GM18861 (cell line): ENCODE results near the gene CHMP4A.

ENCODE experiments used
- ATAC-seq: cut with Tn5 transposase; IDR thresholded peaks from one replicate; pipeline ENCODE4 v1.9.1; 2021; ENCODE audit not compliant: unreplicated experiment

Gene CHMP4A

DNA sequence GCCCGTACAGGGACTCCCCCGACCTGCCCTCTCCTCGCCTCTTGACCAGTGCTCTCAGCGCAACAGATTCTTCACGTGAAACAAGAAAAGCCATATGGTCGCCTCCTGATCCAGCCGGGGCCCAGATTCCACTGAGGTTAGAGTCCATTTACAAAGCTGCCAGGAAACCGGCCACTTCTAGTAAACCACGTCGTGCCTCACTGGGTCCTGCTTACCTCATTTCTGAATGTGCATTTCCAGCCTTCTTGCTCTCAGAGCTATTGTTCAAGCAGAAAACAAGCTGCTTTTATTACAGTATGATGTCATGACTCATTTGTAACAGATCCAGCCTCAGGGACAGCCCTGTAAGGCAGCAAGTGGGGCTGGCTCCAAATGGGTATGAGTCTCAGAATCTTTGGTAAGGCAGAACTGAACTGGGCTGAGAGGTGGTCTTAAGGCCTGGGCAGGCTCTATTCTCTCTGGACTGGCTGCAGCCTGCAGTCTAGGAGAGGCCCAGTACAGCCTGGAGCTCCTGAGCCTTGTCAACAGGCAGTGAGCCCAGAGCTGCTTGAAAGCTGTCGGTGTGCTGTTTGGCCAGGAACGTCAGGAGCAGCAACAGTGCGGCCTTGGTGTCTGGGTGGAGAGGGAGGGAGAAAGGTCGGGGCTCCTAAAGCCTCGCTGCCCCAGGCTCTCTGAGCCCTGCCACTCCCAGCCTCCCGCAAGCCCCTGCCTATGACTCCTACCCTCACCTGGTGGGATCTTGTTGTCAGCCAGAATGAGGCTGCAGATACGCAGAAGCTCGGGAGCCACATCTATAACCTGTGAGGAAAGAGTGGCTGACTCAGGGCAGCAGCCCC, 33.1 kb downstream of the CHMP4A start:
- no peak for ATAC-seq

- ATAC-seq, result no peak
These were observed 33.9 kb downstream of the CHMP4A start for GRCh38 chr14:24179294-24179960.

GRCh38 chr14:24178399-24179178, 34.7 kb downstream of the CHMP4A start:
- no peak for ATAC-seq

DNA sequence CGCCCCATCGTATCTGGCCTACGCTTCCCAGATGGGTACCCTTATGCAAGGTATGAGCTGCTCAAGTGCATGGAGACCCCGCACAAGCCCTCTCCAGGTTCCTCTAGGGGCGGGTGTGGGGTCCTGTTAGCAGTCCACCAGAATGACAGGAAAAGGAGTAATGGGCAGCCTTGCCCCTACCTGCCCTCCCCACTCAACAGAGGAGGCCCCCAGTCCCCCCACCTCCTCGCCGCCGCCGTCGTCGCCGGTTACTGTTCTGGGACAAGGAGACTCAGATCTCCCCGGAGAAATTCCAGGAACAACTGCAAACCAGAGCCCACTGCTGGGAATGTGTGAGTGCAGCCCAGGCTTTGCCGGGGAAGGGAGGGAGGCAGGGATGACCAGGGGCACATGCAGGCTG, 35.4 kb downstream of the CHMP4A start:
- no peak for ATAC-seq

DNA sequence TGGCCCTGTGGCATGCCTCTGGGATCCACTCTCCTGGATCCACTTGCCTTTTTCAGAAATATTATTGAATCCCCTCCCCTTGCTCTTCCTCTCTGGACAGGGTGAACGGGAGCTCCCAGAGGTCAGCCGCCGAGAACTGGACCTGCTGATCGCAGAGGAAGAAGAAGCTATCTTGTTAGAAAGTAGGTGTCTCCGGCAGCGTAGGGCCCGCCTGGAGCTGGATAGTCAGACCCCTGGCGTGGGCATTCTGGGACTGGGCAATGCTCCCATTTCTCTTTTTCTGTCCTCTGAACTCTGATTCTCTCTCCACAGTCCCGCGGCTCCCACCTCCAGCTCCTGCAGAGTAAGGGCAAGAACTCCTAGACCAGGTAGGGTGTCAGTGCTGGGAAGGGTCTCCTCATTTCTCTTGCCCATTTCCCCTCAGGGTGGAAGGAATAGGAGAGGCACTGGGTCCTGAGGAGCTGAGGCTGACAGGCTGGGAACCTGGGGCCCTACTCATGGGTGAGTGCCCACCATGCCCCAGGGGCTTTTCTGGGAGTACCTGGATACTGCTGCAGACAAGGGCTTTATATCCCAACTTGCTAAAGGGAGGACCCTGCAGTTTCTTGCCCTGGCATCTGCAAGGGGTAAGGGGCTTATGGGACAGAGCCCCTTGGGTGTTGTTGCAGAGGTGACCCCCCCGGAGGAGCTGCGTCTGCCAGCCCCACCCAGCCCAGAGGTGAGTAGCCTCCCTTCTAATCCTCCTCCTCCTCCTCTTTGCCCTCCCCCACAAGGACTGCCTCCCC, 36.1 kb downstream of the CHMP4A start:
- no peak for ATAC-seq

DNA sequence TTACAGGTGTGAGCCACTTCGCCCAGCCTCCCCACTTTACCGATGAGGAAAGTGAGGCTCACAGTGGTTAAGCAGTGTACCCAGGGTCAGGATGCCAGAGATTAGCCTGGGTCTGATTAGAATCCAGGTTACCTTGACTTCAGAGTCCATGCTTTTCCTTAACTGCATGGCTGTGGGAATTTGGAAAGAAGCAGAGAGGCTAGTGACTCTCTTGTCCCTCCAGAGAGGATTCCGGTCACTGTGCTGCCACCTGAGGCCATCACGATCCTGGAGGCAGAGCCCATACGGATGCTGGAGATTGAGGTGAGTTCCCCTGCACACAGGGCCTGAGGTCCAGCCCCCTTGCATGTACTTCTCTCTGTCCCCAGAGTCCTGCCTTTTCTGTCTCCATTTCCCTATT, 36.7 kb downstream of the CHMP4A start:
- ATAC-seq, result no peak

DNA sequence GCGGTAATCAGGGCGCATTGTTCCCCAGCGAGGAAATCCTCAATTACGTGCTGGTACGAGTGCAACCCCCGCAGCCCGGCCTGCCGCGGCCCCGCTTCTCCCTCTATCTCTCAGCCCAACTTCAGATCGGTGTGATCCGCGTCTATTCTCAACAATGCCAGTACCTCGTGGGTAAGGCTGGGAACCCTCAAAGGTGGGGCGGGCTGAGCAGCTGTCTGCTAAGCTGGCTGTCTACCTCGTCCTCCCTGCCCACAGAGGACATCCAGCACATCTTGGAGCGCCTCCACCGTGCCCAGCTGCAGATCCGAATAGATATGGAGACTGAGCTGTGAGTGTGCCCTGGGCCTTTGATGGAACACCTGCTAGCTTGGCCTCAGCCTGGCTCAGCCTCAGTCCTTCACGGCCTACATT, 40.4 kb downstream of the CHMP4A start:
- ATAC-seq, result no peak

- ATAC-seq, result no peak
These were observed 40.9 kb downstream of the CHMP4A start for GRCh38 chr14:24172261-24172860.

GRCh38 chr14:24171422-24172260, 41.6 kb downstream of the CHMP4A start, which contains the start of gene REC8:
Gene REC8, plus strand, starts transcription at chr14:24172080. Its CDS starts 473 bp downstream, at chr14:24172553.
- peak; percentile 74 for ATAC-seq

DNA sequence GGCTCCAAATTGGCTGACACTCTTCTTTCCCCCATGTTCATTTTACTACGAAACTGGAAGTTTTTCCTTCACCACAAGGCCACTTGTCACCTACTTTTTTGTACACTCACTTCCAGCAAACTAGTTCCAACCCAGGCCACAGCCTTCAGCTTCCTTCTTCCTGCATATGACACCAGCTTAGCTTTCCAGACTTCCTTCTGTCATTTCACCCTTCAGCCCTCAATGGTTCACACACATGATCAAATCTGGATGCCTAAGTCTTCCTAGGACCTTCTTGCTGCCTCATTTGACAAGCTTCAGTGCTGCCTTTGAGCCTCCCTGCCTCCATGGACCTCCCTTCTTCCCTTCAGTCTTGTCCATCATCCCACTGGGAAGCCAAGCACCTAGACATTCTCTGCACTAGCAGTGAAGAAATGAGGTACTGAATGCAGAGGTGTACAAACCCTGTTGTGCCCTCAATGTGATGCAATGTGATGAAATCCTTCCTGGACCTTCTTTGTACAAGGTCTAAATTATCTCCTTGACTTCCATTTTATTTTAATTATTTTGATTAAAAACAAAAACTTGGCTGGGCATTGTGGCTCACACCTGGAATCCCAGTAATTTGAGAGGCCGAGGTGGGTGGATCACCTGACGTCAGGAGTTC, 45.7 kb downstream of the CHMP4A start:
- no peak for ATAC-seq

- no peak for ATAC-seq
These were observed 47.5 kb downstream of the CHMP4A start for GRCh38 chr14:24165785-24166184.

DNA sequence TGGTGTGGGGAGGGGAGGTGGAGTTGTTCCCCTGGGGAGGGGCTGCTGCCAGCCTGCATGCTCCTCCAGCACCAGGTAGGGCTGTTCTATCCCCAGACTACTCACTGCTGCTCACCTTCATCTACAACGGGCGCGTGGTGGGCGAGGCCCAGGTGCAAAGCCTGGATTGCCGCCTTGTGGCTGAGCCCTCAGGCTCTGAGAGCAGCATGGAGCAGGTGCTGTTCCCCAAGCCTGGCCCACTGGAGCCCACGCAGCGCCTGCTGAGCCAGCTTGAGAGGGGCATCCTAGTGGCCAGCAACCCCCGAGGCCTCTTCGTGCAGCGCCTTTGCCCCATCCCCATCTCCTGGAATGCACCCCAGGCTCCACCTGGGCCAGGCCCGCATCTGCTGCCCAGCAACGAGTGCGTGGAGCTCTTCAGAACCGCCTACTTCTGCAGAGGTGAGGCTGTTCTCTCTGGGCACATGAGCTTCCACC, 48.7 kb downstream of the CHMP4A start:
- ATAC-seq, result no peak

DNA sequence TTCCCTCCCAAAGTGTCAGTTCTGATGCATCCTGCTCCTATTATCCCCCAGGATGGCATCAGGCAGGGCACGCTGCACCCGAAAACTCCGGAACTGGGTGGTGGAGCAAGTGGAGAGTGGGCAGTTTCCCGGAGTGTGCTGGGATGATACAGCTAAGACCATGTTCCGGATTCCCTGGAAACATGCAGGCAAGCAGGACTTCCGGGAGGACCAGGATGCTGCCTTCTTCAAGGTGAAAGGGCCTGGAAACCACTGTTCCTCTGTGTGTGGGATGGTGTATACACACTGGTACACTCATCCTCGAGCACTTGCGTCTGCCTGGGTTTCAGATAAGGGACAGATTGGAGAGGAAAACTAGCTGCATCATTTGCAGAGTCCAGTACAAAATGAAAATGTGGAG, 51.2 kb downstream of the CHMP4A start:
- no peak for ATAC-seq

- peak; percentile 72 for ATAC-seq
These were observed 52.2 kb downstream of the CHMP4A start, which contains the start of gene IRF9 for GRCh38 chr14:24160850-24161804. Gene IRF9, plus strand, starts transcription at chr14:24161265. Its CDS starts 880 bp downstream, at chr14:24162145.

DNA sequence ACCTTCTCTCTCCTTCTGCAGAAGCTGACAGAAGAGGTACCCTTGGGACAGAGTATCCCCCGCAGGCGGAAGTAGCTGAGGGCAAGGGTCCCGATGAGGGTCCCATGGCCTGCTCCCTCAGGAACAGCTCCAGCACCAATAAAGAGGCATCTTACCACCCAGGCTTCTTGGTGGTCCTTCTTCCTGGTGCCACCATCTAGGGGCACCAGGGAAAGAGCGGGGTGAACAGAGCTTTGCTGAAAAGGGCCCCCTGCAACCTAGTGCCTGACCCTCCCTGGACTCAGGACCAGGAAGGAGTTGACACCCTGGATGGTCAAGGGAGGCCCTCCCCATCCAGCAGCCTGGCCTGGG, 52.8 kb downstream of the CHMP4A start:
- ATAC-seq, result no peak

- ATAC-seq, result no peak
These were observed 53.4 kb downstream of the CHMP4A start for GRCh38 chr14:24159777-24160498.
